Esophagus squamous epithelium (tissue), 5 donors: ENCODE results near the gene LRIG2. TPM values are rescaled to one million over a fixed set of nuclear protein-coding genes. Genes with fewer than 3 reads are reported as not detected.
"Not testable (repeated sequence)": the region's sequence is repeated elsewhere in the genome, so short reads cannot be mapped to it uniquely, and the experiment has no call there.

Source experiments
- DNase-seq: peaks from one replicate; lab custom pipeline; 2025; lab: John Stamatoyannopoulos, UW
- H3K27ac ChIP-seq, 4 donors: fragments of 200-600 bp; sonication (generic); one replicate each; pipeline ENCODE4 v1.5.1; 2016 to 2019; ENCODE audit warnings: mild to moderate bottlenecking in 1 of 4
- H3K27me3 ChIP-seq, 4 donors: fragments of 200-600 bp; sonication (generic); 1 replicate in 3 of 4; 2 replicates in 1 of 4; pipeline versions ENCODE4 v1.5.1 to v1.6.0; 2017 to 2021; ENCODE audit warnings: antibody characterized with exemption in 1 of 4
- H3K36me3 ChIP-seq, 3 donors: fragments of 200-600 bp; sonication (generic); one replicate each; pipeline ENCODE4 v1.5.1; 2016 to 2019
- H3K4me1 ChIP-seq, 3 donors: fragments of 200-600 bp; sonication (generic); one replicate each; pipeline ENCODE4 v1.5.1; 2017 to 2019
- H3K4me3 ChIP-seq, 4 donors: fragments of 200-600 bp; sonication (generic); 1 replicate in 3 of 4; 2 replicates in 1 of 4; pipeline ENCODE4 v1.5.1; 2016 to 2019; ENCODE audit warnings: mild to moderate bottlenecking in 2 of 4, moderate library complexity in 1 of 4
- H3K9me3 ChIP-seq, 3 donors: fragments of 200-600 bp; sonication (generic); one replicate each; pipeline ENCODE4 v1.5.1; 2016 to 2019
- CTCF ChIP-seq, 6 experiments: fragments of 450-650 bp in 4 of 6; fragments of 200-600 bp in 2 of 6; sonication (generic) in 2 of 6; IDR thresholded peaks; one replicate each; pipeline ENCODE4 v1.5.1; 2016 to 2019; ENCODE audit warnings: antibody characterized with exemption in 6 of 6, mild to moderate bottlenecking in 4 of 6, moderate library complexity in 4 of 6
- POLR2A ChIP-seq, 4 donors: fragments of 450-650 bp; IDR thresholded peaks; one replicate each; pipeline ENCODE4 v1.6.1; 2017; ENCODE audit warnings: antibody characterized with exemption in 4 of 4, mild to moderate bottlenecking in 4 of 4, moderate library complexity in 3 of 4
- WGBS, 2 donors: methylation state at CpG; one replicate each; pipeline ENCODE4 v1.1.5; 2018; 5-methylcytosine and 5-hydroxymethylcytosine counted together
- intact Hi-C: fragments of 100-400 bp; cut with DNase I; formaldehyde crosslinking; loops from one replicate; pipeline ENCODE4 v1.15.0; 2022
- total RNA-seq, 4 donors: library from RNA; depleted of rRNA; stranded (reverse); fragments of >200 nt; gene quantifications; one replicate each; pipeline ENCODE4 v1.1.0, GENCODE V29; 2016
- donor health status: DM: yes; HTN: yes; CAD: no.

Gene LRIG2
- total RNA-seq, 4 donors from 2014 or later: 8.9 to 18.3 (median 11.6) TPM

GRCh38 chr1:113072141-113072756 is 749 bp upstream of the LRIG2 start:
- no peak for DNase-seq
- Histone ChIP-seq H3K27me3 (no peaks in the 10 kb centered on the region), H3K9me3 (no peaks in the 10 kb centered on the region), H3K4me3 (peak overlapping the region; percentile 65 to 88 (median 82)), H3K4me1 (peaks cover 4 to 39% (median 24%) of the 10 kb centered on the region in 3 donors), H3K27ac (peak overlapping the region; percentile 90 to 97 (median 94)), H3K36me3 (peaks cover 0 to 3% (median 0%) of the 10 kb centered on the region in 3 donors)
- intact Hi-C loops: no loop called here
- TF ChIP-seq POLR2A (IDR thresholded peaks at IDR 0.05) (no peak), CTCF (IDR thresholded peaks at IDR 0.05) (no peak)
- 55 to 59% methylated on average over 6 of the region's 6 CpGs for WGBS, 2 donors

GRCh38 chr1:113073479-113073950 is 517 bp downstream of the LRIG2 start:
- 0 to 4% methylated on average over 7 to 13 of the region's 22 CpGs for WGBS, 2 donors
- intact Hi-C loops: no loop called here
- peaks cover 4 to 39% (median 24%) of the 10 kb centered on the region in 3 donors for H3K4me1 ChIP-seq
- peak overlapping the region; percentile 90 to 97 (median 94) for H3K27ac ChIP-seq
- TF ChIP-seq POLR2A (IDR thresholded peaks at IDR 0.05) (no peak), CTCF (IDR thresholded peaks at IDR 0.05) (peak in 1 of 6 experiments; percentile 47)
- no peak for DNase-seq
- no peaks in the 10 kb centered on the region for H3K27me3 ChIP-seq
- peaks cover 0 to 16% (median 5%) of the 10 kb centered on the region in 3 donors for H3K36me3 ChIP-seq
- peak overlapping the region; percentile 65 to 88 (median 82) for H3K4me3 ChIP-seq
- H3K9me3 ChIP-seq: no peaks in the 10 kb centered on the region

GRCh38 chr1:113074237-113074636 is 1.2 kb downstream of the LRIG2 start:
- DNase-seq: no peak
- TF ChIP-seq POLR2A (IDR thresholded peaks at IDR 0.05): no peak
- H3K4me3 ChIP-seq: peak overlapping the region; percentile 65 to 88 (median 82)
- H3K27ac ChIP-seq: peak overlapping the region in 2 of 4 donors; percentile 93 to 97
- no peaks in the 10 kb centered on the region for H3K27me3 ChIP-seq
- no peaks in the 10 kb centered on the region for H3K9me3 ChIP-seq
- intact Hi-C loops: no loop called here
- H3K4me1 ChIP-seq: peaks cover 4 to 39% (median 24%) of the 10 kb centered on the region in 3 donors
- 38 to 54% methylated on average over 5 of the region's 6 CpGs for WGBS, 2 donors
- peaks cover 0 to 23% (median 5%) of the 10 kb centered on the region in 3 donors for H3K36me3 ChIP-seq

GRCh38 chr1:113077978-113078377 is 5.0 kb downstream of the LRIG2 start:
- H3K27me3 ChIP-seq, DNase-seq, intact Hi-C loops, H3K4me3 ChIP-seq, H3K27ac ChIP-seq, H3K9me3 ChIP-seq: not testable (repeated sequence)
- Histone ChIP-seq H3K4me1 (peaks cover 0 to 29% (median 19%) of the 10 kb centered on the region in 3 donors), H3K36me3 (peaks cover 0 to 56% (median 5%) of the 10 kb centered on the region in 3 donors)
- WGBS, 2 donors: 87 to 100% methylated on average over 2 of the region's 2 CpGs

GRCh38 chr1:113086541-113086940 is 13.5 kb downstream of the LRIG2 start:
- Histone ChIP-seq H3K4me3 (no peak overlapping the region), H3K27ac (no peak overlapping the region)
- 81 to 88% methylated on average over 2 of the region's 2 CpGs for WGBS, 2 donors

More at GRCh38 chr1:113086541-113086940, 13.5 kb downstream of the LRIG2 start:
- no peak for TF ChIP-seq CTCF (IDR thresholded peaks at IDR 0.05)
- TF ChIP-seq POLR2A (IDR thresholded peaks at IDR 0.05): no peak
- Histone ChIP-seq H3K36me3 (peaks cover 0 to 21% (median 0%) of the 10 kb centered on the region in 3 donors), H3K9me3 (no peaks in the 10 kb centered on the region), H3K4me1 (peaks cover 0 to 14% (median 0%) of the 10 kb centered on the region in 3 donors), H3K27me3 (no peaks in the 10 kb centered on the region)
- no peak for DNase-seq
- intact Hi-C loops: no loop called here
